Measurements from ENCODE around the gene SORCS2.

SORCS2 gene

DNA sequence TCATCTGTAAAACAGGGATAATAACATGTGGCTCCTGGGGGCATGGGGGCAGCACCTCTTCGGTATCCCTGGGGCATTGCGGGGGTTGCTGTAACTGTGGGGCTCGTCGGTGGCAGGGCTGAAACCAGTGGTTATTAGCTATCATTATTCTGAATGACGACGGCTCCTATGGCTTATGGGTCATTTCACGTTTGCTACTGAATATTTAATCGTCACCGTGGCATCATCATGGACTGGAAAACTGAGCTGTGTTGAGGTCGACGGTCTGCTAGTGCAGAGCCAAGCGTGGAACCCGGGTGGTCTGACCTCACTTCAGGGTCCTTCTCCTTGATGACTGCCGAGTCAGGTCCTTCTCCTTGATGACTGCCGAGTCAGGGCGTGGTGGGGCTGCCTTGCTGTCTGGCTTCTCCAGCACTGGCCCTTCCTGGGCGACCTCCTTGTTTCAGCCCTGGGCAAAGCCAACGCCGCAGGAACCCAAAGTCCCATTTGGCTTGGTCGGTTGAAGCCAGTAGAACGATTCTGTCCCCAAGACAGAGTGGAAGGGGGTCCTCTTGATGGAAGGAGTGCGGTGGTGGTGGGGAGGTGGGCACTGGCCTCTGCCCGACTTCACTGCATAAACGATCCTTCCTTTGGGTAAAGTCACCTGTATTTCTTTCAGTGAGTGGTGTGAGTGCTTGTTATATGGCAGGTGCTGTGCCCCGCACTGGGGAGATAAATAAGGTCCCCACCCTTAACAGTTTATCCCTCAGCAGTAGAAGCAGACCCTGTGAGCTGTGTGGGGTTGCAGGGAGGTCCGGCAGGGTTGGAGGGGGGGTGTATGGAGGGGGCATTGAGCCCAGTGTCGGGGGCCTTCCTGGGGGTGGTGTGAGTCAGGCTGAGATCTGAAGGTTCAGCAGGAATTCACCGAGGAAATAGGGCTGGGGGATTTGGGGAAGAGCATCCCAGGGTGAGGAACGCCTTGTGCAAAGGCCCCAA is 201.6 kb downstream of the SORCS2 start:
- DNase-seq (ENCODE audit: low spot score), result no peak

DNA sequence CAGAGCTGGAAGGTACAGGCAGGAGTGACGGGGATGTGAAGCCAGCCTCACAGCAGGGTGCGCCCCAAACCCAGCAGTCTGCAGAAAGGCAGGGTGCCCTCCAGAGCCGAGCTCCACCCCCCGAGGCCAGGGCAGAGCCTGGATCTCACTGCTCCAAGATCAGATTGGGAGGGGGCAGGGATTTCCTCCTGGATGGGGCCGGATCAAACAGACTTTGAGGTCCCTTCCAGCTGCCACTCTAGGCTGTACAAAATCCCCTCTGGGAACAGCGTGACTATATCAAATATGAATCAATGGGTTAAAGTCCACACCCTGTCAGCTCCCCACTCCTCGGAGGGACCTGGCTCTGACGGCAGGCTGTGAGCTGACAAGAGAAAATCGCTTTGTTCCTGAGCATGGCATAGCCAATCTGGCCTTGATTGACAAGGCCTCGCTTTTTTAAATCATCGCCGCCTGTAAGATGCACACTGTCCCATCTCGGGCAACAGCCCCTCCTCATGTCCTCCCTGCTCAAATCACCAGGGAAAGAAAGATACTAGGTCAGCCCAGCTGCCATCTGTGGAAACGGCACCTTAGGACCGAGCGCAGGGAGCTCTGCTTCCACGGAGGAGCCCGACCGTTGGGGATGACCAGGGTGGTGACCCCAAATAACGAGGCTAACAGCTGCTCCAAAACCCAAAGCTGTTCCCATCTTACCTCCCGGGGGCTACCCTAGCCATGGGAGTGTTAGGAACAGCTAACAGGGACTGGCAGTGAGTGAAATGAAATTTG is 202.5 kb downstream of the SORCS2 start:
- DNase-seq (ENCODE audit: low spot score), result no peak

DNA sequence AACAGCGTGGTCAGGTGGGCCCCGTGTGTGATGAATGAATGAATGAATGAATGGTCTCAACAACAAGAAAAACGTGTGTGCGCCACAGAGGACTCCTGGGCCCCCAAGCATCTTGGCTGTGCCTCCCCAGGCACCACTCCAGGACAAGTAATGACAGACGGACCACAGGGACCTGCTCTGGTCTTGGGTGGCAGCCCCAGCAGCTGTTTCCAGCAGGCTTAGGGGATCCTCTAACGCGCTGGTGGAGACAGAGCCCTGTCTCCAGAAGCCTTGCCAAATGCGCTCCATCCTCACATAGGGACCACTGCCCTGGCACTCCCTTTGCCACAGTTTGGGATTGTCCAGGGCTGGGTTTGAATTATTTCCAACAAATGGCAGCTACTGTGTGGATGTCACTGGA is 203.3 kb downstream of the SORCS2 start:
- DNase-seq (ENCODE audit: low spot score), result no peak

DNA sequence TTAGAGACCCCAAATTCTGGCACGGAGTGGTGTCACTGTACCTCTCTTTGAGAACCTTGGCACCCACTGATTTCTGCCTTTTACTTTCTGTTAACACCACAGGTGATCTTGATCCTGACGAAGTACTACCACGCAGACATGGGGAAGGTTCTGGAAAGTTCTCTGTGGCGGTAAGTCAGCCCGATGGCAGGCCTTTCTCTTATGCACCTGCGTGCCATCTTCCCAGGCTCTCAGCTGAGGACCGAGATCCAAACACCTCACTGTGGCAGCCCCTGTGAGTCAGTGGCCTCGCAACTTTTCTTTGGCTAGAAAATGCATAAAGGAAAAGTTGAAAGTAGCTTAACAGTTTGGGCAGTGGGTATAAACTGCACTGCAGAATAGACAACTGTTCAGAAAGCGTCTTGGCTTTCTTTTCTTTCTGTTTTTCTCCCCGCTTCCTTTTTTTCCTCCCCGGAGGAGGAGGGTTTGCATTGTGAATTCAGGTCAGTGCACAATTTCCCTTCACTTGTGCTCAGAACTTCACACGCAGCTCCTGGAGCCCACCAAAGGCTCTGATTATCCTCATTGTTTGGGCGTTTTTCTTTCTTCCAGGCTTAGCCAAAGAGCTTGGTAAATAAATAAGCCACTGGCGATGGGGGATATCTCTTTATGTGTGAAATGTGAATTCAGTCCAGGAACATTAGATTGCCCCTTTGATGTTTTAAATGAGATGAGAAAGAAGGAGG is 204.0 kb downstream of the SORCS2 start:
- DNase-seq (ENCODE audit: low spot score), result no peak

DNA sequence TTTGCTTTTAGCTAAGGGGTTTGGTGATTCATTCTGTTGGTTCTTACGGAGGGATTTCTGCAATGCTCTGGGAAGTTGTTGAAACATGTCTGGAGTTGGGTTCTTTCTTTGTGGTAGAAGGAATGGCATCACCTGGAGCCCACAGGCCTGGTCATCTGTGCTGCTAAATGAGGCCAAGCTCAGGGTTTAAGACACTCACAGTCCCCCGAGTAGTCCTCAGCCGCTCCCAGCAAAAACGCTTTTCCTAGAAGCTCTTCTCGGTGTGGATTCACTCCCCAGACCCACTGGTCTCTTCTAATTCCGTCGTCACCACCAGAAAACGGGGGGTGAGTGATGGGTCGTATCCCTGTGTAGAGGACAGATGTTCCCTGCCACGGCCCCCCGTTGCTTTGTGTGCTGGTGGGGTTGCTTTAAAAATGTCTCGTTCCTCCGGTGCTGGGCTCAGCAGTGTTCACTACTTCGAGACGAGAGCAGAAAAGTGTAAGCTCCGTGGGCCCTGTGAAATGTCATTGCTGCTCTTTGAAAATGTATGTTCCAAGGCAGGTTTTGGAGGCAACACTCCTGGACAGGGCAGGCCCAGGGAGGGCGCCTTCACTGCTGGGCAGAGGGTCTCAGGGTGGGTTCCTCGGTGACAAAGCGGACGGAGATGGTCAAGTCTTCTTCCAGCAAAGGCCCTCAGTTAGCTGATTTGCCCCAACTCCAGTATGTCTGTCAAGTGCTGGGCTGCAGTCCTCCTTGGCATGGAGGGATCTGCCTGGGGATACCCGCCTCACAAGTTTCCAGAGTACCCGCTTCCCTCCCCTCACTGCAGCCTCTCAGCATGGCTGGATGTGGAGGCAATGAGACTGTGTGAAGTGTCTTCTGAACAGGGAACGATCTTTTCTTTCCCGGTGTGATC is 205.1 kb downstream of the SORCS2 start:
- DNase-seq (ENCODE audit: low spot score), result no peak

DNA sequence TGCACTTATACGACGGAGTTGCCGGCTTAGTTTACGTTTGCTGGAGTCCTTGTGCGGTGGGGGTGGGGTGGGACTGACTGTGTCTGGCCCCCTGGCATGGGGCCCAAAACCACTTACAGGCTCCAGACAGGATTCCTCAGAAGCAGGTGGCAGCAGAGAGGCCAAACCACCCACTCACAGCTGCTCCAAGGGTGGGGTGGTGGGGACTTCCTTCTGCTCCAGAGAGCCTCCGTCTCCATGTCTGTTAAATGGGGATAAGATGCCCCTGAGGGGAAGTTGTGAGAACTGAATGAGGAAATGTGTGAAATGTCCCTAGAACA is 205.7 kb downstream of the SORCS2 start:
- DNase-seq (ENCODE audit: low spot score), result no peak

DNA sequence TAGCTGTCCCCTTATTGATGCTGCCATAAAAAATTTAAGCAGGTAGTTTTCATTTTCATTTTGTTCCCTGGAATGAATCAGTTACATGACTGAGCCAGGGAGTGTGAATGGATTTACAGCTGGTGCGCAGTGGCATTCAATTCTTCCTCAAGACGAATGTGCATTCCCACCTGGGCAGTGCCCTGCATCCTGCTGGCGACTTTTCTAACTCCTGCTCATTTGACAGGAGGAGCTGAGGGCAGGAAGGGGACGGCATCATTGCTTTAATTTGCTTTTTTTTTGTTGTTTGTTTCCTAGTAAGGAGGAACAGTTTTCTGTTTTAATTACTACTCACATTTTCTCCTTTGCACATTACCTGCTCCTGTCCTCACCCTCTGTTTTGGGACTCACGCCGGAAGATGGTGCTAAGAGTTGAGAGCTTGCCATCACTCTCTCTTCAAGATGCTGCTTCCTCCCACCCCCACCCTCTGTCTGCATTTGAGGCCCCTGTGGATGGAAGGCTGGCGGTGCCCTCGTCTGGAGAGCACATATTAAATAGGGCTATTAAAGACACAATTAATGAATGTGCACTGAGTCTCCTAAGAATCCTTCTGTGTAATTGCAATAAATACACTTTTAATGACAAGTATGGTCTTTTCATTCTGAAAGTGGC is 206.6 kb downstream of the SORCS2 start:
- no peak for DNase-seq (ENCODE audit: low spot score)

DNA sequence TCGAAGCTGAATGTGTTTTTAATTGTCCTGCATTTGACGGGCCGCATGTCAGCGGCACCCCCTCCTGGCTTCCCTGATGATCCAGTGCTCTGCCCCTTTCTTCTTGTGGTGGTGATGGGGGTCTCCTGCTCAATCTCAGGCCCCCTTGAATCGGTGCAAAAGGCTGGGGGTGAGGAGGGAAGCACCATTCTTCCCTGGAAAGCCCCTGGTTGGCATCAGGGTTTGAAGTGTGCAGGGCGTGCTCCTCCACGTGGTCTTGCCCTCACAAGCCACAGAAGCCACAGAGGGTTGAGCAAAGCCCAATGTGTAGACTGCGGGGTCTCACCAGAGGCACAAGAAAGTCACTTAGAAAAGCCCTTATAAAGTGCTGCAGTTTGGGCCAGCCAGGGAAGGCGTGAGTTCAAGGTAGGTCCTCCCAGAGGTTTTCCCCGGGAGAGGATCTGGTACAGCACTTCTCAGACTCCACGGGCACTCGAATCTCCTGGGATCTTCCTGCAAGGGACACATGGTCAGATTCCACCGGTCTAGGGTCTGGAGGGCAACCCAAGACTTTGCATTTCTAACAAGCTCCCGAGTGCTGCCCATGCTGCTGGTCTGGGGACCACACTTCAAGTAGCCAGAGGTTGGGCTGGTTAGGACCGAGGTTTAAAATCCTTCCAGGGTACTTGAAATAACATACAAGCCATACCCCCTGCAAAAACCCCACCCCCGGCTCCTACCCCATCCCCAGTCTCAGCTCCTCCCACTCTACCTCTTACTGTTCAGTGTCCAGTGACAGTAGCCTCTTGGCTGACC is 207.3 kb downstream of the SORCS2 start:
- DNase-seq (ENCODE audit: low spot score), result no peak

DNA sequence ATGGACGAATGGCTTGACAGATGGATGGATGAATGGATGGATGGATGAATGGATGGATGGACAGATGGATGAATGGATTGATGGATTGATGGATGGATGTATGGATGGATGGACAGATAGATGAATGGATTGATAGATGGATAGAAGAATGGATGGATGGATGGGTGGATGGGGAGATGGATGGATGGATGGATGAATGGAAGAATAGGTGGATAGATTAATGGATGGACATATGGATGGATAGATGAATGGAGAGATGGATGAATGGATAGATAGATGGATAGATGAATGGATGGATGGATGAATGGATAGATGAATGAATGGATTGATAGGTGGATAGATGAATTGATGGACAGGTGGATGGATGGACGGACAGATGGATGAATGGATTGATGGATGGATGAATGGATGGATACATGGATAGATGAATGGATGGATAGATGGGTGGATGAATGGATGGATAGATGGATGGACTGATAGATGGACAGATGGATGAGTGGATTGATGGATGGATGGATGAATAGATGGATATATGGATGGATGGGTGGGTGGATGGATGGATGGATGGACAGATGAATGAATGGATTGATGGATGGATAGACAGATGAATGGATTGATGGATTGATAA is 208.4 kb downstream of the SORCS2 start:
- DNase-seq (ENCODE audit: low spot score), result no peak

DNA sequence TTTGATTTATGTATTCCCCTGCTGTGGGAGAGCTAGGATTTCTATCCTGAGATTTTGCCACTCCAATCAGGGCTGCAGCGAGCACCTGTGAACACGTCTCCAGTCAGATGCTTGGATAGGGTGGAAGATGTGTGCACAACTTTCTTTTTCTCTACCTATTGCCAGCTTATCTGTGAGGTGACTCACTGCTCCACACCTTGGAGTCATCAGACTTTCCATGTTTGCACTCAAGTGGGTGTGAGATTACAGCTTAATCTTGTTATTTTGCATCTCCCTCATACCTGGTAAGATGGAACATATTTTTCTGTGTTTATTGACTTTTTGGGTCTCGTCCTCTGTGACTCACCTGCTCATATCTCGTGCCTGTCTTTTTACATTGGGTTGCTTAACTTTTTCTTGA is 210.2 kb downstream of the SORCS2 start:
- no peak for DNase-seq (ENCODE audit: low spot score)

DNA sequence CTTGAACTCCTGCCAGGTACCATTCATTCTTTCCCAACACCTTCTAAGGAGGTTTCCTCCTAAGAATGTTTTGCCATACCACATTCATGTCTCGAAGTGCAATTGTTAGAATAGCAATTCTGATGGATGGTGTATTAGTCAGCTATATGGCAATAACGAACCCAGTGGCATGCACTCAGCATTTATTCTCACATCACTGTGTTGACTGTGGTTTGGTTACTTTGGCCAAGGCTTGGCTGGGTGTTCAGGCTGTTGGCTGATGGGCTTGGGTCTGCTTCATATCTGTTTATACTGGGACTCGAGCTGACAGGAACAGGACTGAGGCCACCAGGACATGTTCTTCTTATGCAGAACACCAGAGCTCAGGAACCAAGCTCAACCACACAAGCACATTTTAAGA is 210.7 kb downstream of the SORCS2 start:
- no peak for DNase-seq (ENCODE audit: low spot score)

DNA sequence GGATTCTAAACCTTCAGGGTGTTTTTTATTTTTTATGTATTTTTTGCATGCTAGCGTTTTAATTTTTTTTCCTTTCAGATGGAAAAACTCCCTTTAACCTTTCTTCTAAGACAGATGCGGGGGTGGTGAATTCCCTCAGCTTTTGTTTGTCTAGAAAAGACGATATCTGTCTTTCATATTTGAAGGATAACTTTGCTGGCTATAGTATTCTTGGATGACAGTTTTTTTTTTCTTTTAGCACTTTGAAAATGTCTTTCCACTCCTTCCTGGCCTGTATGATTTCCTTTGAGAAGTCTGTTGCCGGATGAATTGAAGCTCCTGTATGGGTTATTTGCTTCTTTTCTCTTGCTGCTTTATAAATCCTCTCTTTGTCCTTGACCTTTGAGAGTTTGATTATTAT is 215.8 kb downstream of the SORCS2 start:
- DNase-seq (ENCODE audit: low spot score), result no peak

DNA sequence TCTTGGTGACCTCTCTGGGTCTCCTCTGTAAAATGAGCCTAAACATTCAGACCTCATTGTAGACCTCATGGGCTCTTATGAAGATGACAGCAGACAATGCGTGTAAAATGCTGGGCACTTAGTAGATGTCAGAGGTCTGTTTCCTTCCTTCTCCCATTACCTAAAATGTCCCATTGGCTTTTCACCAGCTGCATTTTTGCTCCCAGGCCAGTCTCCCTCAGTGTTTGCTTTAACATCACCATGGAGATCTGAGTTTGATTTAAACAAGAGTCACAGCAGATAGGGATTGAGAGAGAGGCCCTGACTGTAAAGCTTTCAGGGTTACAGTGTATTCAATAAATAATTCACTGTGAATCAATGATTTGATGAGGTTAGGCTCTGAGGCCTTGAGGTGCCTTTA is 218.1 kb downstream of the SORCS2 start:
- no peak for DNase-seq (ENCODE audit: low spot score)

DNA sequence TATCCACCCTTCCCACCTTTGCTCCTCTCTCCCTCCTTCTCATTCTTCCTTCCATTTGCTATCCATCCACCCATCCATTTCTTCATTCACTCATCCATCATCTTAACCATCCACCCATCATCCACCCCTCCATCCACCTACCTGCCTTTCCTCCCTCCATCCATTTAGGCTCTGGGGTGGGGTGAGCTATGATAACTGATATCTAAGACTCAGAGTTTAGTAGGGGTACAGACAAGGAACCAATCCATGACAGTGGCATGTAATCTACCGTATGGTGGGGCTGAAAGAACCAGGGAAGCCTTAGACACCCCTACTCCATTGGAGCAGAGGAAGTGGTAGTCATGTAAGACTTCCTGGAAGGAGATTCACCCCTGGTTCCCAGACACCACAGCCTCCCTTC is 219.2 kb downstream of the SORCS2 start:
- DNase-seq (ENCODE audit: low spot score), result no peak

DNA sequence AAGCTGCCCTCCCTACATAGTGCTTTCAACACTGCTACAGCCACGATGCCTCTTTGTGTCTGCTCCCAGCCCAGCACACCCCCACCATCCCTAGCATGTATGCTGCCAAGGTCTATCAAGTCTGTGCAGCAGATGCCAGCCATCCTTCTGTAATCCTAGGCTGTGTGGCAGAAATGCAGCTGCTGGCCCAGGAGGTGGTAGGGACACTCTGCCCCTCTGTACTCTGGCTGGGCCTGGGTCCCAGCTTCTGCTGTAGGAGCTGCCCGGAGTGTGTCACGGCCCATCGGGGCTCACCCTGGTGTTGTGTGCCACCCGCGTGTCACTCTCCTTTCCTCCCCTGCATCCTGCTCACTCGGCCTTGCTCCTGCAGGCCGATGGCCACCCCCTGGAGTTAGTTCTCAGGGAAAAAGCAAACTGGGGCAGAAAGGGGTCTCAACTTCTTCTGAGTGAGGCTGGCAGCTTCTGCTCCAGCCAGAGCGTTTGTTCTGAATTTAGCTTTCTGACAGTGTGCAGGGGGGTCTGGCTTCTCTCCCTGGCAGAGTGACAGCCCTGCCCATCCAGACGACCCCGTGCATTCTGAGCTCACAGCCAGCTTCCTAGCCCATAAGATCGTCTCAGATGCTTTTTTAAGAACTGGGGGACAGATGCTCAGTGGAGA is 219.7 kb downstream of the SORCS2 start:
- DNase-seq (ENCODE audit: low spot score), result peak; percentile 39

DNA sequence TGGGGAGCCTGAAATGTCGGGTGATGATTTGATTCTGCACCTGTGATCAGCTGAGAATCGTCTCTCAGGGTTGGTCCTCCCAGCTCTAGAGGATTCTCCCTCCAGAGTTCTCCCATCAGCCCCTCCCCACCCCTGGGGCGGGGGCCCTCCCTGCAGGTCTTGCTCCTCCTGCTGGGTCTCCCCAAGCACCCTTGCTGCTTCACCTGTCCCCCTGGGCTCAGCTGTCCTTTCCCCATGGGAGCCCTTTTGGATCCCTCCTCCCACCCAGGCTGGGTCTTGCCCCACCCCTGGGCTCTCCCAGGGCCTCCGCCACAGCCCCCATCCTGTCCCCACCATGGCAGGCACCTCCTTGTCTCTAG is 220.2 kb downstream of the SORCS2 start:
- no peak for DNase-seq (ENCODE audit: low spot score)

DNA sequence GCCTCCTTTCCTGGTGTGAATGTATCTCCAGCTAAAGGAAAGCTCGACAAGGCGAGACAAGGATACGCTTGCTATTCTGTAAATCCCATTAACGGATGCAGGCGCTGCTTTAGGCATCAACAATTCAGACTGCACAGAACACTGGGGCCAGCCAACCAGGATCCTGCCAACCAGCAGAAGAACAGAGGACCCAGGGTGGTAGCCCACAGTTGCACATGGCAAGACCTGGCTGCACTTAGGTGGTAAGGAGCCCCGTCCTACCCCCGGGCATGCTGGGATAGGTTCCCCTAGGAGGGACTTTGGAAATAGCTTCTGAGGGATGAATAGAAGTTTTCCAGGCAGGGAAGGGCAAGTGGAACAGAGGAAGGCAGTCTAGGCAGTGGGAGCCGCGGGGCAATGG is 221.7 kb downstream of the SORCS2 start:
- DNase-seq (ENCODE audit: low spot score), result no peak

DNA sequence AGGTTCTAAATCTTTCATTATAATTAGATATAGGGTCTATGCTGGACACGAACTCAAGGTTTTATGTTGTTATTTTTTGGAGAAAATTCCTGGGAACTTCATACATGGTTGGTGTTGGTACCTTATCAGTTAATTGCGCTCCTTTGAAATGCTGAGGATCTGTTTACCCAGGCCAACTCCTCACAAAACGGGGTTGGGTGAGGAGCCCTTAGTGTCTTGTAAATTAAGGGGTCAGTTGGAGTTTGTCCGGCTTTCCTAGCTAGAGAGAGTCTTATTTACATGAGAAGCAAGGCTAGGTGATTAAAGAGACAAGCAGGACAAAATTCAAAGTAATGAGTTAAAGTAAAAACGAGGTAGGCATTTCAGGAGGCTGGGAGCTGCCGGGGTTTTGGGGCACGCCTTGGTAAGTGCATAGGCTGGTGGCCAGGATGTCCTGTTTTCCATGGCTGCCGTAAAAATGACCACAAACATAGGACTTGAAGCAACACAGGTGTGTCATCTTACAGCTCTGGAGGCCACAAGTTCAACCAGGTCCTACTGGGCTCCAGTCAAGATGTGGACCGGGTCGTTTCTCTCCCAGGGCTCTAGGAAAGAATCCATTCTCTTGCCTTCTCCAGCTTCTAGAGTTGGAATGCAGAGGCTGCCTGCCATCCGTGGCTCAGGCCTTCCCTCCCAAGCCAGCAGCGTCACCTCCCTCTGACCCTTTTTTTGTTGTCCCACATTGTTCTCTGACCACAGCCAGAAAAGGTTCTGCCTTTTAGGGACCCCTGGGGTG is 222.6 kb downstream of the SORCS2 start:
- DNase-seq (ENCODE audit: low spot score), result no peak
